COLO829 (cell line): ENCODE results near the gene ACTR8.

Source experiments
- DNase-seq: peaks from one replicate; pipeline ENCODE4 v3.0.0; 2012; ENCODE audit warnings: low spot score

The ACTR8 gene

GRCh38 chr3:53834429-53835095 lies 47.4 kb downstream of the ACTR8 start:
- no peak for DNase-seq

DNA sequence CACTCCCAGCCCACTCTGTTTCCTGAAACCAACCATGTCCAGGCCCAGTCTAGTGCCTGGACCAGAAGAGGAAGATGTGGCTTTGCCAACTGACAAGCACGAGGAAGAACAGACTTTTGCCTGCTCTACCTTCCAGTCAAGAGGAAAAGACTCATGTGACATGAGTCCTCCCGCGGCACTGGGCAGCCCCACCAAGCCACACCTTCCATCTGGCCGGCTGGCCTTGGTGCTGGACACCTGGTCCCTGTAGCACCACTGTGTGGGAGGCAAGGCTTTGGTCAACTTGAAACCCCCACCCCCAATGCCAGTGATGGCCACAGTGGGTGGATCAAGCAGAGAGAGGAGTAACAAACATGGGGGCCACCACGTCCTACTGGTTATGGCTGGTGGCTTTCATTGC lies 48.3 kb downstream of the ACTR8 start:
- DNase-seq, result no peak

- DNase-seq, result no peak
These were observed 48.8 kb downstream of the ACTR8 start for GRCh38 chr3:53833053-53833645.

DNA sequence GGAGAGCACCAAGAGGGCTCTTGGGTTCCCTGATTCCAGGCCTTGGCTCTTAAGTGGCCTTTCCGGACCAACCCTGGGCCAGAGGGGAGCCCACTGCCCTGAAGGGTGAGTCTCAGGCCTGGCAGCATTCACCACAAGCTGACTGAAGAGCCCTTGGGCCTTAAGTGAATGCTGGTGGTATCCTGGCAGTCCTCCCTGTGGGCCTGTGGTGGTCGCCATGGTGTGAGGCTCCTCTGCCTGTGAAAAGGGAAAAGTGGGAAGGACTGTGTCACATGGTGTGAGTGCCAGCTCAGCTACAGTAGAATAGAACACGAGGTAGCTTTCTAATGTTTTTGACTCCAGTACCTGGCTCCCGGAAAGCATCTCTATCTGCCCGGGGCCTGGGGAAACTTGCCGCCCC lies 51.0 kb downstream of the ACTR8 start:
- DNase-seq, result no peak

DNA sequence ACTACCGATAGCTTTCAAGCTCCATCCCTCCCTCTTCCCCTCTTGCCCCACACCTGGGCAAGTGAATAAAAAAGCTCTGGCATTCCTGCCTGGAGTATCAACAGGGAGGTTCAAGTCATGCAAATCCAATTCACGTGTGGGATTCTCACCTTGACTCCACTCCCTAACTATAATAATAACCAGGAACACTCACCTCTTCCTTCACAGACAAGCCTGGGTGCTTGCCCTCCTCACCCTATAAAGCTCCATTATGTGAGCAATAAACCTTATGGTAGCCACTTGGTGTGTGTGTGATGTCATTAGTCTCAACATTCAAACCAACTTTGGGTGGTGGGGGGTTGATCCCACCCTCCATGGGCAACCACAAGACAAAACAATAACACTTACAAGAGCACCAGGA lies 52.3 kb downstream of the ACTR8 start:
- DNase-seq, result no peak

GRCh38 chr3:53828581-53828980 lies 53.4 kb downstream of the ACTR8 start:
- DNase-seq, result no peak

DNA sequence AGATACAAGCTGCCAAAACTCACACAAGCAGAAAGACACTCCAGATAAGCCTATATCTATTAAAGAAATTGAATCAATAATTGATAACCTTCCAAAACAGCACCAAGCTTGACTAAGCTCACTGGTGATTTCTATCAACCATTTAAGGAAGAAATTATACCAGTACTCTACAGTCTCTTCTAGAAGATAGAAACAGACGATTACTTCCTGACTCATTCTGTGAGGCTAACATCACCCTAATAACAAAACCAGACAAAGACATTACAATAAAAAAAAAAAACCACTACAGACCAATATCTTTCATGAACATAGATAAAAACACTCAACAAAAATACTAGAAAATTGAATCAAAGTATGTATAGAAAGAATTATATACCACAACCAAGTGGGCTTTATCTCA lies 55.9 kb downstream of the ACTR8 start:
- DNase-seq, result no peak

DNA sequence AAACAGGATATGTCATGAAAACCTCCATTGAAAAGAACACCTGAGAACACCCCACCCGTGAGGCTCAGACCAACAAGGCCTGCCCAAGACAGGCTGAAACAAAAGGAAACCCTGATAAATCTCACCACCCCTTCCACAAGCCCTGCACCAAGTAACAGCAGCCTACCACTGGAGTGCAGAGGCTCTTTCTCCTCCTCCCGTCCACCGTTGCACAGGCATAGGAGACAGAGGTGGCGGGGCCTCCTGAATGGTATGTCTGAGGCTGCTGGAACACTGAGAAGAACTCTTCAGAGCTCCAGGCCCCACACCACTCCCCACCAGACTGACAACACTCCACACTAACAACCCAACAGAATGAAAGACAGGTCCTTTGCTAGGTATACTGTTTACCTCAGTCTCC lies 57.2 kb downstream of the ACTR8 start:
- DNase-seq, result no peak

DNA sequence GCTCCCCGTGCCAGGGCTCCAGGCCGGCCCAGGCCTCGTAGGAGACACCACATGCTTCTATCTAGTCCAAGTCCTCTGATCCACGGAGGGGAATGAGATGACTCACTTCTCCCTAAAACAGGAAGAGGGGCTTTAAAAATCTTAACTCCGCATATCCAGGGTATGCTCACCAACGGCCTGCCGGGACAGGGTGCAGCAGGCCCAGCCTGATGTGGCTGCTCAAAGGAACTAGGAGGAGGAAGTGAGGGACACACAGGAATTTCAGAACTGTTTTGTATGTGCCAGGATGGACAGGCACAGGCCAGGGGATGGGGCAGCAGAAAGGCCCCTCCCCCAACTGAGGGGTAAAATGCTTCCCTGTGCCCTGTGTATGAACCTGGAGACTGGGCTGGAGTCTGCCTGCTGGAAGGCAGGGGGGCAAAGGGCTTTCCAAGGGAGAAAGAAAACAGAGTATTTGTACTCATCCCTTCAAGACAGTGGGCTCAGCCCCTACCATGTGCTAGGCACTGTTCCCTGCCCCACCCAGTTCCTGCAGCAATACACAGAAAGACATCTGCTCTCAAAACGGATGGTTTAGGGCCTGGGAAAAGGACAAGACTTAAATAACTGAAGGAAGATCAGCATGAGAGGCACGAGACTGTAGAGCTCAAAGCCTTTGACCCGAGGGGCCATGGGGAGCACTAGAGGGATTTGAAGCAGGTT lies 57.8 kb downstream of the ACTR8 start:
- DNase-seq, result no peak

DNA sequence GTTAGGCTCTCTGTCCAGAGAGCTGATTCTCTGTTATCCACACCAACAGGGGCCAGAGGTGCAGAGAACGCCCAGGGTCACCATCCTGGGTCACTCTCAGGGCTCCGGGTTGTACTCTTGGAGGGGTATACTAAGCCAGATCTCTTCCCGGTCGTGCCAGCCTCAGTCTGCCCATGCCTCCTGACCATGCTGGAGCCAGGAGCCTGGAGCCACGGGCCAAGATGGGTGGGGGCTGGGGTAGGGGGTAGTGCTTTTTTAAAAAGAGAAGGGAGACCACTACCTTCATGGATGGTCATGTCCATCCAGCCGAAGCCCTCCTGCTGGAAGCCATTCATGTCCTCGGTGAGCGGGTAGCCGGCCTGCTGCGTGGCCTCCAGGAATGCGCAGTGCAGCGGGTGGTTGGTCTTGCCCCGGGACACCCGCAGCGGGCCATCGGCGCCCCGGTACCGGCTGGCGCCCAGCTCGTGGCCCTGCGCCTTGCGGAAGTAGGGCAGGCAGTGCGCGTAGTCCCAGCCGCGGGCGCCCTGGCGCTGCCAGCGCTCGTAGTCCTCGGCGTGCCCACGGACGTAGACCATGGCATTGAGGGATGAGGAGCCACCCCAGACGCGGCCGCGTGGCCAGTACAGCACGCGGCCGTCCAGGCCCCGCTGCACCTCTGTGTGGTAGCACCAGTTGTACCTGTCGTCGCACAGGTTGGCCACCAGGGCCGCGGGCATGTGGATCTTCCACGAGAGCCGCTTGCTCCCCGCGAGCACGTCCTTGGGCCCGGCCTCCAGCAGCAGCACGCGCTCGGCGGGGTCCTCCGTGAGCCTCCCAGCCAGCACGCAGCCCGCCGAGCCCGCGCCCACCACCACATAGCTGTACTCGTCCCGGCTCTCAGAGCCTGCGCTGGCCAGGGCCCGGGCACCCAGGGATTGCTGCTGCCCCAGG lies 58.7 kb downstream of the ACTR8 start:
- no peak for DNase-seq

DNA sequence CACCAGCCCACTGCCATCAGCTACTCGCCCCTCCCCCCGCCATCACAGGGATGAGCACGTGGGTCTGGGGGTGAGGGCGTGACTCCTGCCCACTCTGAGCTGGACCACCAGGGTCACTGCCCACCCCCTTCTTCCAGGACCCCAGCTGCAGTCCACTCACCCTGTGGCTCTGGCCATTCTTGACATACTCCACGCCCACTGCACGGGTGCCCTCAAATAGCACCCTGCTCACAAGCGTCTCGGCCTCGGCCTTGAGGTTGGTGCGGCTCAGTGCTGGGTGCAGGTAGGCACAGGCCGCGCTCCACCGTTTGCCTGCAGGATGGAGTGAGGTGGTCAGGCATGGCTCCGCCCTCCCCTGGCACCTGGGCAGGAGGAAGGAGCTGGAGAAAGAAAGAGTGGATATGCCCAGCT lies 59.6 kb downstream of the ACTR8 start:
- no peak for DNase-seq

DNA sequence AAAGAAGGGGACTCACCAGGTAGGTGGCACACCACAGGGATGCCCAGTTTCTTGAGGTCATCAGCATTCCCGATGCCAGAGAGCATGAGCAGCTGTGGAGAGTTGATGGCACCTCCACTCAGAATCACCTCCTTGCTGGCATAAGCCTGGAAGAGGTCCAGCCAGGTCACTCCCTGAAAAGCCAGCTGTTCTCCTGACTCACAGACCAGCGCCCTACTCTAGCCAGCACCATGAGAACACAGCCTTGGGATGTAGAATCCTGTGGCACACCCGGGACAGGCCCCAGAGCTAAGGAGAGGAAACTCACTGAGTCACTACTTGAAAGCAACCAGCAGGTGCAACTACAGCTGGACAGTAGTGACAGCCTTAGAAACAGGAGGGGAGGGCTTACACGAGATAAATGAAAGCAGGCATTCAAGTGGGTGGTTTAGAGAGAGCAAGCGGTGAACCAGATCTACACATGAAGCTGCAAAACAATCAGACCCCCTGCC lies 60.3 kb downstream of the ACTR8 start:
- no peak for DNase-seq

DNA sequence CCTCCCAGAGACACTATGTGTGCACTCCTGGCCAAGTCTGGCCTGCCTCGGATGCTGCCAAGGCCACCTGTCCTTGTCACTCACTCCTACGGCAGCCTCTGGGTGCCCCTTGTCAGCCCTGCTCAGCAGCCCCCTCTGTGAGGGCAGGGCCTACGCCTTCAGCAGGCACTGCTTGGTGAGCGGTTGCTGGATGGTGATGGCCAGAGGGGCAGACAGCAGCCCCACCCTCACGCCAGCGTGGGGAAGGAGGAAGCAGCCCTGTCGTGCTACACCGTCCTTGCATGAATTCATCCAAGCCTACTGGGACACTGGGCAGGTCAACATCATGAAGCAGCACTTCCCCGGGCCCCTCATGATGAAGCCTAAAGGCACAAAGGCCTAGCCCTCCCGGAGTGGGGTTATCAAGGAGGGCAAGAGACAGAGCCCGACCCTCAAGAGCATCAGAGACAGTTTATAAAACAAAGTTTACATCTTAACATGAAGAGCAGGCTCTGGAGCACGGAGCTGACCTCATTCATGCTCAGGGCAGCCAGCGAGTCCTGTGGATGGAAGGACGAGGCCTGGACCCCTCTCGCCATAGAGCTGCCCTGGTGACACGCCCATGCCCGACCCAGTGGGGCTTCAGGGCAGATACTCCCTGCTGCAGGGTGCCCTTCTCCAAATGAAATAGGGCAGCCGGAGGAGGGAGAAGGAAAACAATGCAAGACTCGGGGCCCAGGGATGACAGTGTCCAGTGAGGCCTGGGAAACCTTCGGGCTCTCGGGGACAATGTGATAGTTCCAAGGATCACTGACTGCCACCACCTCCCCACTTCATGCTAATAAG lies 61.0 kb downstream of the ACTR8 start:
- DNase-seq, result no peak

DNA sequence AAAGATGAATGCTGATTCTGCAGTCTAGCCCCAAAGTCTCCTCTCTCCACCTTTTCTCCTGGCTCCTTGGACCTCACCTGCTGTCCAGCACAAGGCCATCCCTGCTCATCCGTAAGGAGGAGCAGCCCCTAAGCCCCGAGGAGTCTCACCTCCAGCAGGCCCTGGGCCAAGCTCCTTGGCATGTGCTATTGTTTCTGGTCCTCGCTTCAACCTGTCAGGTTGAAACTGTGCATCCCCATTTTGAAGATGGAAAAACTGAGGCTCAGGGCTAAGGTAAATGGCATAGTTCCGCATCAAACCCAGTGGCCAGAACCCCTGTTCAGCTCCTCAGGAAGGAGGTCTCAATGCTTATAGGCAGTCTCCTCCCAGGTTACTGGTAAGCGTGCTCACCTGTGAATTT lies 61.9 kb downstream of the ACTR8 start:
- no peak for DNase-seq

GRCh38 chr3:53819163-53819868 lies 62.6 kb downstream of the ACTR8 start:
- DNase-seq, result no peak

GRCh38 chr3:53818221-53819162 lies 63.5 kb downstream of the ACTR8 start:
- DNase-seq, result no peak

GRCh38 chr3:53817809-53818208 lies 64.1 kb downstream of the ACTR8 start:
- DNase-seq, result no peak

GRCh38 chr3:53817211-53817610 lies 64.7 kb downstream of the ACTR8 start:
- no peak for DNase-seq
